GM18907 (cell line): ENCODE results near the gene RFC4.

Experiments
- ATAC-seq: cut with Tn5 transposase; IDR thresholded peaks from one replicate; pipeline ENCODE4 v1.9.1; 2021; ENCODE audit warnings: mild to moderate bottlenecking, moderate library complexity; ENCODE audit not compliant: unreplicated experiment

RFC4 gene

DNA sequence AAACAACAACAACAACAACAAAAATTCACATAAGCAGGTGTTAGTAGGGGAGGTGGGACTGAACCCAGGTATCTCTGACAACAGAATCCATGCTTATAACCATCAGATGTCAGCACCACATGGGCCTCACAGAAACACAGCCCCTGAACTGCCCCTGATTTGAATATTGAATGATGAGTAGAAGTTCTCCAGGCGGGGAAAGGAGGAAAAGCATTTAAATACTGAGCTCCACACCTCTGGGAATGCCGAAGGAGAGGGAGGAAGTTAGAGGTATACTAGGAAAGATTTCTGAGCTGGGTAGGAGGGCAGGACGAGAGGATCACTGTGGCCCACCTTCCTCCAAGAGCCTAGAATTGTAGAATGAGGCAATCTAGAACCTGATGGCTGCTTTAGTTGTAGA, 54.8 kb downstream of the RFC4 start:
- ATAC-seq = no peak

DNA sequence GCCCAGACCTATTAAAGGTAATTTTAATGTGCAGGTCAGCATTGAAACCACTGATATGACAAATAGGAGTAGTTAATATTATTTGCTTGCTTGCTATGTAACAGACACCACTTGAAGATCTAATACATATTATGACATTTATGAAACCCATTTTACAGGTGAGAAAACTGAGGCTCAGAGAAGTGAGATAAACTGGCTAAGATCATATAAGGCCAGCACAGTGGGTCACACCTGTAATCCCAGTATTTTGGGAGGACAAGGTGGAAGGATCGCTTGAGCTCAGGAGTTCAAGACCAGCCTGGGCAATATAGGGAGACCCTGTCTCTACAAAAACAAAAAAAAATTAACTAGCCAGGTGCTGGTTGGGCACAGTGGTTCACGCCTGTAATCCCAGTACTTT, 56.0 kb downstream of the RFC4 start:
- no peak for ATAC-seq

DNA sequence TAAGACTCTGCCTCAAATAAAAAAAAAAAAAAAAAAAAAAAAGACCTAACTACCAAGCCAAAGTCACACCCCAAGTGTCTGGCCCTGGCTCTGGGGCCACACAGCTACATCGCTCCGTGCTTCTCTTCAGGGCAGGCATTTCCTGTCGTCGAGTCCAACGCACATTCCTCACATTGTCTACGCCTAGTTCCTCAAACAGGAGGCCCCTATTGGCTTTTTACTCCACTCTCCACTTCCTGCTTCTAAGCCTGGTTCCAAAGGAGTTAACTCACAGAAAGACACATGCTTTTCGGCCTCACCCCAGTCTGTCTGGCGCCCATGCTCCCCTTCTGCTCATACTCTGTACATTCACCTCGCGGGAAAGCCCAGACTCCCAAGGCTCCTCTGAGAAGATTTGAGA, 60.3 kb downstream of the RFC4 start:
- ATAC-seq = no peak

DNA sequence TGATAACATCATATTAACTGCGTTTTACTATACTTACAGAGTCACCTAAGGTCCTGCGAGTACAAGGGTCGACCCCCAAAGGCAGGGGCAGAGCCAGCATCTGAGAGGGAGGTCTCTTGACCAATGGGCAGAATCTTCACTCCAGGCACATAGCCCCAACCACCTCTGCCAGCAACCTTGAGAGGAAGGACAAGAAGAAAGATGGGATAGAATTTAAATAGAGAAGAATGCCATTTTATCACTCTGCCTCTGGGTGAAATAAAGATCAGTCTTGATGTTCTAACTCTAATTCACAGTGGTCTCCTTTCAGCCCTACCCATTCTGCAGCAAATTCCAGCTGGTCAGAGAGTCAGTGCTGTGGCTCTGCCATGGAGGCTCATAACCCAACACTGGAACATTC, 62.6 kb downstream of the RFC4 start:
- ATAC-seq = no peak

DNA sequence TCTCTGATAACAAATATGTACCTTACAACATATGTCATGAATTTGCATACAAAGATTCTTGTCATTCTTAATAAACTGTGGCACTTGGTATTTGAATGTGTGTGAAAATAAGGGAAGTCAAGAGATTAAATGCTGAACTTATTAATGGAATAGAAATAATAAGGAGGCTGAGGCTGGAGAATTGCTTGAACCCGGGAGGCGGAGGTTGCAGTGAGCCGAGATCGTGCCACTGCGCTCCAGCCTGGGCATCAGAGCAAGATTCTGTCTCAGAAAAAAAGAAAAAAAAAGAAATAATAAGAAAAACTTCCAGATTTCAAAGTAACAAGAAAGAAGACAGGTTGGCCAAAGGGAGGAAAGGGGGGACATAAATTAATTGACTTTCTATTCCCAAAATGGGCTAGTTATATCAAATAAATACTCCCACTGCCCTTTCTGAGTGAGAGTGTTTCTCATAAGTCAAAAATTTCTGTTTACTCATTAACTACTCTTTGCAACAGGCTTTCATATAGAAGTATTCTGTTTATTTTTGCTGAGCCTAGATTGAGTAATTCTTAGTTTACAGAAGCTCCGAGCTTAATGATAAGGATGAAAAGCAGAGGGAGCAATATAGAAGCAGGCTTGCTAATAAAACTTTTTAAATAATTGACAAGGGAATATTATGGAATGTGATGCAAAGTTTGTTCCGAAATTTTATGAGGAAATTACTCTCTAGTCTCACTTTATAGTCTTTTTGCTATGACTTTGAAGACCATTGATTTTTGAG, 63.5 kb downstream of the RFC4 start:
- no peak for ATAC-seq
